Measurements from ENCODE around the gene CLDN12. TPM values are rescaled to one million over a fixed set of nuclear protein-coding genes. Genes with fewer than 3 reads are reported as not detected.
A peak's percentile ranks its signal among the peaks of the same experiment; 100 is the strongest.

The CLDN12 gene
- total RNA-seq, 1 donor from 2014 or later: 40.3 TPM

DNA sequence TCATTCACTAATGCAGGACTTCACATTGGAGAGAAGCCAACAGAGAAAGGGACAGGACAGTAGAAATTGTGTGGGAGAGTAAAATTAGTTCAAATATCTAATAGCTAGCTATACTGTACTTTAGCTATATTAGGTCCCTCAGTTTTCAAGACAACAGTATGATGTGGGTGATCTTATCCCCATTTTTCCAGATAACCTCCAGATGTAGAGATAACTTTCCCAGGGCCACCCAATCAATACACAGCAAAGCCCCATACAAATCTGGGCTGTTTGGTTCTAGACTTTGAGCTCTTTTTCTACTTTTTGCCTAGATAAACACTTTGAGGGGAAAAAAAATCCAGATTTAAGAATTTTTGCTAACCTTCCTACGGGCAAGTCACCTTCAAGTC, 482 bp upstream of the CLDN12 start:
- H3K9me3 ChIP-seq (replicated peaks): peaks cover 15% of the 10 kb centered on the region
- TF ChIP-seq, protein P1, sequence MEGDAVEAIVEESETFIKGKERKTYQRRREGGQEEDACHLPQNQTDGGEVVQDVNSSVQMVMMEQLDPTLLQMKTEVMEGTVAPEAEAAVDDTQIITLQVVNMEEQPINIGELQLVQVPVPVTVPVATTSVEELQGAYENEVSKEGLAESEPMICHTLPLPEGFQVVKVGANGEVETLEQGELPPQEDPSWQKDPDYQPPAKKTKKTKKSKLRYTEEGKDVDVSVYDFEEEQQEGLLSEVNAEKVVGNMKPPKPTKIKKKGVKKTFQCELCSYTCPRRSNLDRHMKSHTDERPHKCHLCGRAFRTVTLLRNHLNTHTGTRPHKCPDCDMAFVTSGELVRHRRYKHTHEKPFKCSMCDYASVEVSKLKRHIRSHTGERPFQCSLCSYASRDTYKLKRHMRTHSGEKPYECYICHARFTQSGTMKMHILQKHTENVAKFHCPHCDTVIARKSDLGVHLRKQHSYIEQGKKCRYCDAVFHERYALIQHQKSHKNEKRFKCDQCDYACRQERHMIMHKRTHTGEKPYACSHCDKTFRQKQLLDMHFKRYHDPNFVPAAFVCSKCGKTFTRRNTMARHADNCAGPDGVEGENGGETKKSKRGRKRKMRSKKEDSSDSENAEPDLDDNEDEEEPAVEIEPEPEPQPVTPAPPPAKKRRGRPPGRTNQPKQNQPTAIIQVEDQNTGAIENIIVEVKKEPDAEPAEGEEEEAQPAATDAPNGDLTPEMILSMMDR (IDR thresholded peaks at IDR 0.05; ENCODE audit: borderline replicate concordance): no peak
- H3K36me3 ChIP-seq: peaks cover 23% of the 10 kb centered on the region
- peak overlapping the region; percentile 92 for H3K27ac ChIP-seq (replicated peaks)
- intact Hi-C loops (cut with micrococcal nuclease): no loop called here
- peaks cover 47% of the 10 kb centered on the region for H3K4me1 ChIP-seq
- H3K4me3 ChIP-seq: peak overlapping the region; percentile 72
- DNase-seq: no peak
- H3K27me3 ChIP-seq (ENCODE audit: low read depth): no peaks in the 10 kb centered on the region

DNA sequence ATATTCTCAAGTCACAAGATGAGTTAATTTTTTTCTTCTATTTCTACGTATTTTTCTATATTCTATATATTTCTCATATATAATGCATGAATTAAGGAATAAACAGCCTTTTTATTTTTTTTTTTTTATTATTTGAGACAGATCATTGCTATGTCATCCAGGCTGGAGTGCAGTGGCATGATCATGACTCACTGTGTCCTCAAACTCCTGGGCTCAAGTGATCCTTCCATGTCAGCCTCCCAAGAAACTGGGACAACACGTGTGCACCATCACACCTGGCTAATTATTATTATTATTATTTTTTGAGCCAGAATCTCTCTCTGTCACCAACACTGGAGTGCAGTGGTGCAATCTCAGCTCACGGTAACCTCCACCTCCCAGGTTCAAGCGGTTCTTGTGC, 1.5 kb downstream of the CLDN12 start:
- peaks cover 41% of the 10 kb centered on the region for H3K36me3 ChIP-seq
- intact Hi-C loops (cut with micrococcal nuclease): no loop called here
- H3K27me3 ChIP-seq (ENCODE audit: low read depth): no peaks in the 10 kb centered on the region
- H3K9me3 ChIP-seq (replicated peaks): peaks cover 1% of the 10 kb centered on the region
- TF ChIP-seq, protein P1 (IDR thresholded peaks at IDR 0.05; ENCODE audit: borderline replicate concordance): no peak
- peaks cover 67% of the 10 kb centered on the region for H3K4me1 ChIP-seq
- peak overlapping the region; percentile 72 for H3K4me3 ChIP-seq
- peak overlapping the region; percentile 92 for H3K27ac ChIP-seq (replicated peaks)
- DNase-seq: no peak

DNA sequence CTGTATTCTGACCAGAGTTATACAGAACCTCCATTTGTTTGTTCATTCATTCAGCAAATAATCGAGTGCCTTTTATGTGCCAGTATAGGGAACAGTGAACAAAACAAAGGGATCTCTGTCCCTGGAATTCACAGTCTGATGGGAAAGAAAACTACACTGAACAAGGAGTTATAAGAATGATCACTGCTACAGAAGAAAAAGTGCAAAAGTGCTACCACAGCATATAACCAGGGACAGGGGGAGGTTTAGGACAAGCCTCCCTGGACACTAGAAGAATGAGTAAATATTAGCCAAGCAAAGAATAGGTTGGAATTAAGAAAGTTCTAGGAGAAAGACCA, 4.2 kb downstream of the CLDN12 start:
- peaks cover 55% of the 10 kb centered on the region for H3K36me3 ChIP-seq
- no peak overlapping the region for H3K4me3 ChIP-seq
- intact Hi-C loops (cut with micrococcal nuclease): no loop called here
- H3K27me3 ChIP-seq (ENCODE audit: low read depth): no peaks in the 10 kb centered on the region
- H3K9me3 ChIP-seq (replicated peaks): no peaks in the 10 kb centered on the region
- peak overlapping the region; percentile 92 for H3K27ac ChIP-seq (replicated peaks)
- TF ChIP-seq, protein P1 (IDR thresholded peaks at IDR 0.05; ENCODE audit: borderline replicate concordance): no peak
- DNase-seq: no peak
- peaks cover 86% of the 10 kb centered on the region for H3K4me1 ChIP-seq

DNA sequence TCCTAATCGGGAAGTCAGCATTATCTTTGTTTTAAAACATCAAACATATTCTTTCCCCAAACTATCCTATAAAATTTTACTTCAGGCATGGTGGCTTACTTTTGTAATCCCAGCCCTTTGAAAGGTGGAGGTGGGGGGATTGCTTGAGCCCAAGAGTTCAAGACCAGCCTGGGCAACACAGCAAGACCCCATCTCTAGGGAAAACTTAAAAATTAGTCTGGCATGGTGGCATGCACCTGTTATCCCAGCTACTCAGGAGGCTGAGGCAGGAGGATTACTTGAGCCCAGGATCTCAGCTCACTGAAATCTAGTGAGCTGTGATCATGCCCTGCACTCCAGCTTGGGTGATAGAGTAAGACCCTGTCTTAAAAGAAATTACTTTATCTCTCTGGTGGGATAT, 4.9 kb downstream of the CLDN12 start:
- no peak overlapping the region for H3K4me3 ChIP-seq
- H3K4me1 ChIP-seq: peaks cover 86% of the 10 kb centered on the region
- TF ChIP-seq, protein P1 (IDR thresholded peaks at IDR 0.05; ENCODE audit: borderline replicate concordance): no peak
- H3K27ac ChIP-seq (replicated peaks): peak overlapping the region; percentile 92
- no peaks in the 10 kb centered on the region for H3K9me3 ChIP-seq (replicated peaks)
- intact Hi-C loops (cut with micrococcal nuclease): no loop called here
- no peaks in the 10 kb centered on the region for H3K27me3 ChIP-seq (ENCODE audit: low read depth)
- H3K36me3 ChIP-seq: peaks cover 62% of the 10 kb centered on the region
- DNase-seq: no peak

DNA sequence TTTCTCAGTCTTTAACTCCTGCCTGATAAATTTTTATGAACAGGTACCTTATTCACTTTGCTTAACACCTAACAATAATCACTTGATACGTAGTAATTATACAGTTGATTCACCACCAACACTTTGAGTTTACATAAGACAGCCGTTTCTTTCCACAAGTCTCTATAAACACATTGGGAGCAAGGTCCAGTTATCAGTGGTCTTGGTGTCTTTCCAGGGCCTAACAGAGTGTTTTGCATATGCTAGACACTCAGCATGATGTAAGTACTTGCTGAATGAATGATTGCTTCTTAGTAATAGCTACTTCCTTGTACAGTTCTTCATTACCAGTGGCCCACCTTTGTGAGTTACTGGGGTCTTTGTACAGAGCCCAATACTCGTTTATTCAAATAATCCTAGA, 6.4 kb downstream of the CLDN12 start:
- H3K27me3 ChIP-seq (ENCODE audit: low read depth): no peaks in the 10 kb centered on the region
- H3K36me3 ChIP-seq: peaks cover 77% of the 10 kb centered on the region
- peak overlapping the region; percentile 92 for H3K27ac ChIP-seq (replicated peaks)
- peaks cover 95% of the 10 kb centered on the region for H3K4me1 ChIP-seq
- H3K4me3 ChIP-seq: no peak overlapping the region
- TF ChIP-seq, protein P1 (IDR thresholded peaks at IDR 0.05; ENCODE audit: borderline replicate concordance): no peak
- intact Hi-C loops (cut with micrococcal nuclease): no loop called here
- DNase-seq: no peak
- H3K9me3 ChIP-seq (replicated peaks): no peaks in the 10 kb centered on the region

DNA sequence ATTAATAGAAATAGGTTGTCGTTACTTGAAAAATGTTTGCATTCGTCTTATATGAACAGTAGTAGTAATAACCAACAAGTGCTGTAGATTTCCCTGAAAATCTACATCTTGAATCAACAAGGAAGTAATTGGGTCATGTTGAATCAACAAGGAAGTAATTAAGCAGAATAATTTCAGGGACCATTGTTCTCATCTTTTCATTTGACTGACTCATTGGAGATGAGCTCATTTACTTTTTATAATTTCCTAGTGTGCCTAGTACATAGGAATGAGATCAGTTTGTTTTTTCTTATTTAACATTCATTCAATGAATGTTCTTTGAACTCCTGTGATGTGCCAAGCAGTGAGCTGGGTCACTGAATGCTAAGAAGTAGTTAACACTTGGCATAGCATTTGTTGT, 8.2 kb downstream of the CLDN12 start:
- Histone ChIP-seq H3K4me3 (no peak overlapping the region), H3K27me3 (ENCODE audit: low read depth) (no peaks in the 10 kb centered on the region), H3K4me1 (peaks cover 84% of the 10 kb centered on the region), H3K27ac (replicated peaks) (peak overlapping the region; percentile 92), H3K9me3 (replicated peaks) (no peaks in the 10 kb centered on the region), H3K36me3 (peaks cover 69% of the 10 kb centered on the region)
- DNase-seq: no peak
- intact Hi-C loops (cut with micrococcal nuclease): no loop called here
- TF ChIP-seq, protein P1 (IDR thresholded peaks at IDR 0.05; ENCODE audit: borderline replicate concordance): no peak
